ENCODE data around the gene RCSD1.
"Not testable (repeated sequence)": the region's sequence is repeated elsewhere in the genome, so short reads cannot be mapped to it uniquely, and the experiment has no call there.

Gene RCSD1

GRCh38 chr1:167594822-167595221 is 35.2 kb upstream of the RCSD1 start:
- DNase-seq (ENCODE audit: insufficient read length, low spot score): no peak
- TF ChIP-seq PAX5 (IDR thresholded peaks at IDR 0.05; ENCODE audit: insufficient read depth, low read length, severe bottlenecking) (no peak), POLR2AphosphoS5 (IDR thresholded peaks at IDR 0.05; ENCODE audit: low read depth, low read length) (no peak), POLR2A (IDR thresholded peaks at IDR 0.05; ENCODE audit: low read depth, low read length) (no peak), SPI1 (IDR thresholded peaks at IDR 0.05; ENCODE audit: low read depth, low read length) (no peak)
- FAIRE-seq: no peak

DNA sequence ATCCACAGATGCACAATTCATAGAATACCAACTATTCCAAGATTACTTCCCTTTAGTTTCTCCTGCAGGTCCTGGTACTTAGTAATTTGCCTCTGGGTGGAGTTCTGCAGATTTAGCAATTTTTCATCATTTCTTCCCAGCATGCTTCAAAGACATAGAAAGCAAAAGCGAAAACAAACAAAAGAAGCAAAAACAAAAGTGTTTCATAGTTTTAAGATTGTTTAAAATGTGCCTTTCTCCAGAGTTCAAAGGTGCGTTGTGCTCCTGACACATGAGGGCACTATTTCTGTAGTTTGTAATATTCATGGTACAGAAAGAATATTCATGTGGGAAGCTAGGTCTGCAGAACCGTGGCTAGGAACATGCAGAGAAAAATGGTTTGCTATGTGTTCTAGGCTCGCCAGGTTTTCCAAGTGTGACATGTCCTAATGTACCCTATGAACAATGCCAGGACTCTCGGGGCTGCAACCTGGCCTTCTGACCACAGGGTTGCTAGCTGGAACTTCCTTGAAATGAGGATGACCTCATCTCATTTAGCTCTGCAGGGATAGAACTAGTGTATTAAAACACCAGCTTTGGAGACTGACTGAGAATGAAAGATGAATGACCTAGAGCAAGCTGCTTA is 30.0 kb upstream of the RCSD1 start:
- no peak for DNase-seq (ENCODE audit: insufficient read length, low spot score)
- TF ChIP-seq POU2F2 (IDR thresholded peaks at IDR 0.05; ENCODE audit: low read depth, low read length): 0 out of 2 replicates have a peak, but pooled peaks have one; percentile 45
- no peak for TF ChIP-seq POLR2A (IDR thresholded peaks at IDR 0.05; ENCODE audit: low read depth, low read length)
- peak; percentile 79 for FAIRE-seq

DNA sequence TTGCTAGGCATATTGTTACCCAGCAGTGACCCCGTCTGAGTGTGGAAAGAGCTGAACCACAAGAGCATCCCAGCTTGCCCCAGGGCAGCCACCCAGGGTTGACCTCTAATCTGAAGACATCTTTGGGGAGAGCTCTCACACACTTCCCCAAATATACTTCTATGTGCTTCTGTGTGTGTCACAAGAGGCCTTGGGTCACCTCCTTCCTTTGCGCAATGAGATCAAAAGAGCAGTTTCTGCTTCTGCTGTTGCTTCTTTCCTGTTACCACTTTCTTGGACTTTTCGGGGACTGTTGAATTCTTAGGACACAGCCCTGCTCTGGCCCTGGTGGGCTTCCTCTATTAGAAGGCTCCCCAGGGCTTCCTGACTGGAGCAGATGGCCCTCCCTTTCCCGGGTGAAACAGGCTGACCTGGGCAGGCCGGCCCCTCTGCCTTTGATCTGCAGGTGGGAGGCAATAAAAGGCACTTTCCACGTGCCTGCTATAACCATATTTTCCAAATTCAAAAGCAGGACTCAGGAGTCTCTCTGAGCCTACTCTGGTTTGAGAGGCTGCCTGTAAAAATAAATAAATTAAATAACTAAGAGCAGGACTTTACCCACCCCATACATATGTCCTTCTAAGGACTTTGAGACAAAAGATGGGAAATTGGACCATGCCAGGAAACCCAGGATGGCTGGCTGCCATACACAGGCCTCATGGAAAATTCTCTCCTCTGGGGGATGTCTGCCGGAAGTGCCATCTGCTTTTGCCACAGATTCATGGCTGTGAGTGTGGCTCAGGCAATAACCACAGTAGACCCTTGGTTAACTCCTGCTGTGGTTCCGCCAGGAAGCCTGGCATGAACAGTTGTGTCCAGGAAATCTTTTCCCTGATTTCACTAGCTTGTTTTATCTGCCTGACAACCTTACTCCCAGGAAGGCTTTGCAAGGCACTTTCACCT is 28.3 kb upstream of the RCSD1 start:
- DNase-seq (ENCODE audit: insufficient read length, low spot score) (no peak), FAIRE-seq (no peak)
- TF ChIP-seq SPI1 (IDR thresholded peaks at IDR 0.05; ENCODE audit: low read depth, low read length) (peak; percentile 75), POLR2A (IDR thresholded peaks at IDR 0.05; ENCODE audit: low read depth, low read length) (no peak), TAF1 (IDR thresholded peaks at IDR 0.05; ENCODE audit: low read depth, low read length) (peak; percentile 30; the same call in 1 of the 2 replicates)

- DNase-seq (ENCODE audit: insufficient read length, low spot score): no peak
- TF ChIP-seq POU2F2 (IDR thresholded peaks at IDR 0.05; ENCODE audit: low read depth, low read length) (no peak), POLR2AphosphoS5 (IDR thresholded peaks at IDR 0.05; ENCODE audit: low read depth, low read length) (no peak), TAF1 (IDR thresholded peaks at IDR 0.05; ENCODE audit: low read depth, low read length) (no peak)
- peak; percentile 40 for FAIRE-seq
Observed at GRCh38 chr1:167602840-167603239, 27.2 kb upstream of the RCSD1 start.

- TF ChIP-seq PAX5 (IDR thresholded peaks at IDR 0.05; ENCODE audit: insufficient read depth, low read length, severe bottlenecking) (no peak), POLR2AphosphoS5 (IDR thresholded peaks at IDR 0.05; ENCODE audit: low read depth, low read length) (no peak), TAF1 (IDR thresholded peaks at IDR 0.05; ENCODE audit: low read depth, low read length) (no peak), POLR2A (IDR thresholded peaks at IDR 0.05; ENCODE audit: low read depth, low read length) (no peak), POU2F2 (IDR thresholded peaks at IDR 0.05; ENCODE audit: low read depth, low read length) (no peak), SPI1 (IDR thresholded peaks at IDR 0.05; ENCODE audit: low read depth, low read length) (no peak)
- FAIRE-seq (no peak), DNase-seq (ENCODE audit: insufficient read length, low spot score) (no peak)
Observed at GRCh38 chr1:167605576-167605975, 24.5 kb upstream of the RCSD1 start.

GRCh38 chr1:167611983-167612382 is 18.0 kb upstream of the RCSD1 start:
- DNase-seq (ENCODE audit: insufficient read length, low spot score): no peak
- FAIRE-seq: no peak
- TF ChIP-seq PAX5 (IDR thresholded peaks at IDR 0.05; ENCODE audit: insufficient read depth, low read length, severe bottlenecking): no peak
- TF ChIP-seq POLR2A (IDR thresholded peaks at IDR 0.05; ENCODE audit: low read depth, low read length): no peak
- TF ChIP-seq POLR2AphosphoS5 (IDR thresholded peaks at IDR 0.05; ENCODE audit: low read depth, low read length): no peak
- no peak for TF ChIP-seq TAF1 (IDR thresholded peaks at IDR 0.05; ENCODE audit: low read depth, low read length)
- no peak for TF ChIP-seq POU2F2 (IDR thresholded peaks at IDR 0.05; ENCODE audit: low read depth, low read length)
- no peak for TF ChIP-seq SPI1 (IDR thresholded peaks at IDR 0.05; ENCODE audit: low read depth, low read length)

GRCh38 chr1:167612587-167613385 is 17.2 kb upstream of the RCSD1 start:
- DNase-seq (ENCODE audit: insufficient read length, low spot score): no peak
- FAIRE-seq: no peak
- TF ChIP-seq PAX5 (IDR thresholded peaks at IDR 0.05; ENCODE audit: insufficient read depth, low read length, severe bottlenecking) (no peak), POLR2AphosphoS5 (IDR thresholded peaks at IDR 0.05; ENCODE audit: low read depth, low read length) (no peak), POLR2A (IDR thresholded peaks at IDR 0.05; ENCODE audit: low read depth, low read length) (no peak), SPI1 (IDR thresholded peaks at IDR 0.05; ENCODE audit: low read depth, low read length) (no peak), POU2F2 (IDR thresholded peaks at IDR 0.05; ENCODE audit: low read depth, low read length) (no peak), TAF1 (IDR thresholded peaks at IDR 0.05; ENCODE audit: low read depth, low read length) (no peak)

- FAIRE-seq; DNase-seq (ENCODE audit: insufficient read length, low spot score): not testable (repeated sequence)
Observed at GRCh38 chr1:167613984-167614383, 16.0 kb upstream of the RCSD1 start.

- DNase-seq (ENCODE audit: insufficient read length, low spot score): no peak
- no peak for FAIRE-seq
- TF ChIP-seq PAX5 (IDR thresholded peaks at IDR 0.05; ENCODE audit: insufficient read depth, low read length, severe bottlenecking) (no peak), TAF1 (IDR thresholded peaks at IDR 0.05; ENCODE audit: low read depth, low read length) (no peak), POU2F2 (IDR thresholded peaks at IDR 0.05; ENCODE audit: low read depth, low read length) (no peak), POLR2A (IDR thresholded peaks at IDR 0.05; ENCODE audit: low read depth, low read length) (no peak), SPI1 (IDR thresholded peaks at IDR 0.05; ENCODE audit: low read depth, low read length) (no peak), POLR2AphosphoS5 (IDR thresholded peaks at IDR 0.05; ENCODE audit: low read depth, low read length) (no peak)
Observed at GRCh38 chr1:167614851-167615250, 15.2 kb upstream of the RCSD1 start.

GRCh38 chr1:167616521-167616920 is 13.5 kb upstream of the RCSD1 start:
- DNase-seq (ENCODE audit: insufficient read length, low spot score) (no peak), FAIRE-seq (peak; percentile 75)
- TF ChIP-seq TAF1 (IDR thresholded peaks at IDR 0.05; ENCODE audit: low read depth, low read length) (no peak), POLR2A (IDR thresholded peaks at IDR 0.05; ENCODE audit: low read depth, low read length) (no peak)

All from GM12891 (cell line).